Measurements from ENCODE around the gene ANKK1.

Gene ANKK1

DNA sequence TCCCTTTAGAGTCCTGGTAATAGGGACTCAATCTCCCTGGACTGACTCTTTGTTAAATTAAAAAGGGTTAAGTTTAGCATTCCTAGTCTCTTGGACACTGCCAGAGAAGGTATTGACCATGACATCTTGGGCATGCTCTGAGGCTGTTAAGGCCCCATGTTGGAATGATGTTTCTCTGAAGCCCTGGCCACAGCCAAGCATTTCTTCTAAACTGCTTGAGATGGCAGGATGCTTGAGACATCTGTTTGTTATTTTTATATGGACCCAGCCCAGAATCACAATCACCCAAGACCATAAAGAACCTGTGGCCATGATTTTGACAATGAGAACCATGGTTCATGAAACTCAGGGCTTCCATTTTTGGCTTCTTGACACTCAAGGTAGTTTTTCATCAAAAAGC lies 5.5 kb upstream of the ANKK1 start:
- DNase-seq, result no peak

DNA sequence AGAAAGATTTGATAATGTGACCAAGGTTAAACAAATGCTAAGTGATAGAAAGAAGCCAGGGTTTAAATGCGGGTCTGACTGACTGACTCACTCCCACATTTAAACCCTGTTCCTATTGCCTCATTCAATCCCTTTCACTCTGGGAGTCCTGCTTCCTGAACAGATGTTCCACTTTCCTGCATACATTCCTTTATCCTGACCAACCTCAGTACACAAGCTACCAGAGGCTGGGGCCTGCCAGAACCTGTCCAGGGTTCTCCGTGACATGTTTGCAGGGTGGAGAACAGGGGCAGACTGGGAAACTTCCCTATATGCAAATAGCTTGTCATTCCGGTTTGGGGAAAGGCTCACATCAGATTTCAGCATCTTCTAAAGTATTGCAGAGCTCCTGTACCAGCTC lies 3.0 kb upstream of the ANKK1 start:
- no peak for DNase-seq

DNA sequence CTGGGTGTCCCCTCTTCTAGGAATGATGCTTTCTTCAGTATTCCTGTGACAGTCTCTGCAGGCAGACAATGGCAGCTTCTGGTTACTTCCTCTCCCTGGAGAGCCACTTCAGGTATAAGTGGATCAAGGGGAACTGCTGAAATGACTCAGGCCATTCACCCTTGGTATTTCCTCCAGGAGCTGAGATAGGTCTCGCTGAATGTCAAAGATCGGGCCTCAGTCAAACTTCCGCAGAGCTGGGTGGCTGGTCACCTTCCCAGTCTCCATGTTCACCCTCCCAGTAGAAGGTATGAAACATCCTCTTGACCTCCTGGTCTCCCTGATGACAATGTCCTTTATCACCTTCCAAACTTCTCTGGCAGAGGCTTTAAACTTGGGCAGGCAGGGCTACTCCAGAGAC lies 1.8 kb upstream of the ANKK1 start:
- no peak for DNase-seq

DNA sequence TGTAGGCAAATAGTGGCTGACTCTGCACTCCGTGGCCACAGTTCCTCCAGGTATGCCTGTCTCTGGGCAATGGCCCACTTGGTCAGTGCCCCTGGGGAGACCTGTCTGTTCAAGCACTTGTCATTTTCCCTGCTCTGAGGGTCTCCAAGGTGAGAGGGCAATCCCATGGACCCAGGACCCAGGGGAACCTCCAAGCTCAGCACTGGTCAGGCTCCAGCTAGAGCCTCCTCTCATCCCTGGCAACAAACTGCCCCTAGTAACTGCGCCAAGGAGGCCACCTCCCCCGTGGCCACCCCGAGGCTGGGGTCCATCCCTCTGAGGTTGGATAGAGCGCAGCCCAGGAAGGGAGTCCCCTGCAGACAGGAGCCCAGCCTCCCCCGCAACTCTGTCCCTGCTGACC lies 713 bp upstream of the ANKK1 start:
- no peak for DNase-seq

DNA sequence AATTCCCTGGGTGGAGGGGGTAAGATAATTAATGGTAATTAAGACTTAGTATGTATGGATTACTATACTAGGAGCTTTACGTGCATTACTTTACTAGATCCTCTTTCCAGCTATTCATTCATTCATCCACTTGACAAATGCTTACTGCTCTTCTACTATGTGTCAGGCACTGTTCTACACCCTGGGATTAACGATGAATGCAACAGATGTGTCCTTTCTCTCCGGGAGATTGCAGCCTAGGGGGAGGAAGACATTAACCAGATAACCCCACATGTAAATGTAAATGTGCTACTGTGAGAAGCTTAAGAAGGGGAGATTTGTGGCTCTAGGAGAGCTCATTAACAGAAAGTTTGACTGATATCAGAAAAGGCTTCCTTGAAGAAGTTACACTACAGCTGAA lies 1.7 kb downstream of the ANKK1 start:
- no peak for DNase-seq

DNA sequence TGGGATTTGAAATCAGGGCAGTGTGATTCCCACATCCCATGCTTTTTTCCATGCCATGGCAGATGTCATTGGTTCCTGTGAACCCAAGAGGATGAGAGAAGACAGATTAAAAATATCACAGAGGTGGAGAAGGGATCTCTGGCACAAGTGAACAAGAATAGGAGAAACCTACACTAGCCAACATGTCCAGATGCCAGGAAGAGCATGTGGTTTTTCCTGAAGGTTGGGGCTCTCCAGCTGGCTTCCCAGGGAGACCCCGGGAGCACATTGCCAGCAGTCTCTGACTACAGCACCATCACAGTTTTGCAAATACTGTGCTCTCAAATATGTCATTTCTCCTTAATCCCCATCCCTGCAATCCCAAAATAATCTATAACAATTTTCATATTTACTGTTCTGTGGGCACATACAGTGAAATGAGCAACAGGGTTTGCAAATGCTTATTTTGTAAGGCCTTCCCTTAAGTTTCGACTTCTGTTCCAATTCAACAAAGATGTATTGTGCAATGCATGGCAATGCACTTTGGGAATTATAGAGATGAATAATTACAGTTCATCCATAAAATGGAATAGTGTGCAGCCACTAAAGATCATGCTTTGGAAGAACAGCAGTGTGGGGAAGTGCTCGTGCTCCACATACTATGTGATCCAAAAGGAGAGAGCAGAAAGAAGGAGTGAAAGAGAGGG lies 4.8 kb downstream of the ANKK1 start:
- no peak for DNase-seq

DNA sequence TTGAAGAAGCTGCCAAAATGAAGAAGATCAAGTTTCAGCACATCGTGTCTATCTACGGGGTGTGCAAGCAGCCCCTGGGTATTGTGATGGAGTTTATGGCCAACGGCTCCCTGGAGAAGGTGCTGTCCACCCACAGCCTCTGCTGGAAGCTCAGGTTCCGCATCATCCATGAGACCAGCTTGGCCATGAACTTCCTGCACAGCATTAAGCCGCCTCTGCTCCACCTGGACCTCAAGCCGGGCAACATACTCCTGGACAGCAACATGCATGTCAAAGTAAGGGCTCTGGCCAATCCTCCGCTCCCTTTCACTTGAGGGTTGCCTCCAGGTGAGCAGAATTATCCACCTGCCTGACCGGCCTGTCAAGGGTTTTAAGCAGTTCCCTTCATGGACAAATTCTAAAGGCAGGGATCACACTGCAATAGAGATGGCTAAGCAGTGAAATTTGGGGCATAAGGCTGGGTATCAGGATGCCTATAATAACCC lies 6.0 kb downstream of the ANKK1 start:
- no peak for DNase-seq

DNA sequence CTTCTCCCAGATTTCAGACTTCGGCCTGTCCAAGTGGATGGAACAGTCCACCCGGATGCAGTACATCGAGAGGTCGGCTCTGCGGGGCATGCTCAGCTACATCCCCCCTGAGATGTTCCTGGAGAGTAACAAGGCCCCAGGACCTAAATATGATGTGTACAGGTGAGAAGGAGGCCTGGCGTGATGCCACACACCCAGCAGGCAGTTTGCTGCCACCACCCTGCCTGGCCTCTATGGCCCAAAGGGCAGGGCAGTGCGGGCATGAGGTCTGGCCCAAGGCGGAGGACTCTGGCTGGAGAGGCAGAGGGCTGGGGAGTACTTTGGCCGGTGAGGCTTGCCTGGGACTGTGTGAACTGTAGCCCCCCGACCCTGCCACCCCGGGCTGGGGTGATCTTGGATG lies 7.3 kb downstream of the ANKK1 start:
- DNase-seq, result no peak

DNA sequence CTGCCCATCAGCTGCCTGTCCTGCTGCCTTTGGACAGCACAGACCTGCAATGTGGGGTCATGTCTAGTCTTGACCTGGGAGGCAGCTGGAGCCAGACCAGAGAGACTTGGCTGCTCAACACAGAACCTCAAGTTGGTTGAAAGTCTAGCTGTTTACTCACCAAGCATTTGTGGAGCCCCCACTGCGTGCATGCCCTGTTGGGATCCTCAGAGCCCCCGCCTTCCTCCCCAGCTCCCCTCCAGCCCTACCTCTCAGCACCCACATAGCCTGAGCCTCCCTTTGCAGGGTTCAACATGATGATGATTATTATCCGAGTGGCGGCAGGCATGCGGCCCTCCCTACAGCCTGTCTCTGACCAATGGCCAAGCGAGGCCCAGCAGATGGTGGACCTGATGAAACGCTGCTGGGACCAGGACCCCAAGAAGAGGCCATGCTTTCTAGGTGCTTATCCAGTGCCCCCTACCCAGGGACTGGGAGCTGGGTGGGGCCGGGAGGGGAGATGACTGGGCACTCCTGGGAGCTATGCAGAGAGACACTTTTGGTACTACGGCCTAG lies 8.3 kb downstream of the ANKK1 start:
- DNase-seq, result no peak

DNA sequence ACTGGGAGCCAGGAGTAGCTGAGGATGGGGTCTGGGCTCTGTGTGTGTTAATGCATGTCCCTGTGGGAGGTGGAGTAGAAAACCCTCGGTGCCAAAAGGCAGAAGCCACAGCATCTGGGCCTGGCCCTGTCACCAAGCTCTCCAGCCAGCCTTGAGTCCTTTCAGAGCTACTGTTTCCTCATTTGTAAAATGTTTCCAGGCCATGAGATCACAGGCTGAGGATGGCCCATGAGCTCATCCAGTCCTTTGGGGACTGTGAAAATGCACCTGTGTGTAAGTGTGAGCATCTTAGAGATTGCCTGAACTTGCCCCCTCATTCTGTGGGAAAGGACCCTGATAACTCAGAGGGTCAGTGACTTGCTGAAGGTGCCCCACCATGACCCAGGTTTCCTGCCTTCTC lies 9.1 kb downstream of the ANKK1 start:
- no peak for DNase-seq

DNA sequence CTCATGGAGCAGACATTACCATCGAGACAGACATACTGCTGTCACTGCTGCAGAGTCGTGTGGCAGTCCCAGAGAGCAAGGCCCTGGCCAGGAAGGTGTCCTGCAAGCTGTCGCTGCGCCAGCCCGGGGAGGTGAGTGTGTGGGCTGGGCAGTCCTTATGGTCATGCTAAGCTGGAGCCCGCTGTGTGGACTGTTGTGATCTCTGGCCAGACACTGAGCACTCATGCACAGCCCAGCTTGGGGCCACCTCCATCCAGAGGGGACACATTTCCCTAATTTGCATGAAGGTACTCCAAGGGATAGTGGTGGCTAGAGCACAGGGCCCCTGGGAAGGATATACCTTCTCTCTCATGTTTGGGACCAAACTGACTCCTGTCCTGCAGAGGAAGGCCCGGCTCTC lies 9.6 kb downstream of the ANKK1 start:
- DNase-seq, result no peak

DNA sequence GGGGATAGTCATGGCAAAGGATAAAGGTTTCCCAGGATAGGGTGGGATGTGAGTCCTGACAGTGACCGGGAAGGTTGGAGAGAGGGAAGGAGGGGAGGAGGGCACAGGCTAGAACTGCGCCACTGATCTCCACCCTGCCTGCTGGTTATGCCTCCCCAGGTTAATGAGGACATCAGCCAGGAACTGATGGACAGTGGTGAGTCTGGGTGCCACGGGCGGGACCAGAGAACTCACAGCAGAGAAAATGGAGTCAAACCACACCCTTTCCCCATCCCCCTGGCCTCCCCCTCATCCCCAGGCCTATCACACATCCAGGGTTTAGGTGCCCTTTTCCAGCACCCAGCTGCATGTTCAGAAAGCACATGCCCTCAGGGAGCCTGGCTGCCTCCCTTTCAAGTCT lies 10.2 kb downstream of the ANKK1 start:
- DNase-seq, result no peak

DNA sequence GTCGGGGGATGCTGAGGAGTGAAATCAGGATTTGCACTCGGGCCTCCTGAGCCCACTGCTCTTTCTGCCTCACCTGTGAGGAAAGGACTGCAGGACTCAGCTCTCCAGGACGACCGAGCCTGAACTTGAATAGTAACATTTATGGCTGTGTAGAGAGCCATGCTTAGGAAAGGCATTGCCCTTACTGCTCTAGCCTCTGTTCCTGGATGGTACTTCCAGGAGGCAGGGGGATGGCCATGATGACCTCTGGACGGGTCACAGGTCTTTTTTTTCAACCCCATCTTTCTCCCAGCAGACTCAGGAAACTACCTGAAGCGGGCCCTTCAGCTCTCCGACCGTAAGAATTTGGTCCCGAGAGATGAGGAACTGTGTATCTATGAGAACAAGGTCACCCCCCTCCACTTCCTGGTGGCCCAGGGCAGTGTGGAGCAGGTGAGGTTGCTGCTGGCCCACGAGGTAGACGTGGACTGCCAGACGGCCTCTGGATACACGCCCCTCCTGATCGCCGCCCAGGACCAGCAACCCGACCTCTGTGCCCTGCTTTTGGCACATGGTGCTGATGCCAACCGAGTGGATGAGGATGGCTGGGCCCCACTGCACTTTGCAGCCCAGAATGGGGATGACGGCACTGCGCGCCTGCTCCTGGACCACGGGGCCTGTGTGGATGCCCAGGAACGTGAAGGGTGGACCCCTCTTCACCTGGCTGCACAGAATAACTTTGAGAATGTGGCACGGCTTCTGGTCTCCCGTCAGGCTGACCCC lies 11.3 kb downstream of the ANKK1 start:
- DNase-seq, result no peak

DNA sequence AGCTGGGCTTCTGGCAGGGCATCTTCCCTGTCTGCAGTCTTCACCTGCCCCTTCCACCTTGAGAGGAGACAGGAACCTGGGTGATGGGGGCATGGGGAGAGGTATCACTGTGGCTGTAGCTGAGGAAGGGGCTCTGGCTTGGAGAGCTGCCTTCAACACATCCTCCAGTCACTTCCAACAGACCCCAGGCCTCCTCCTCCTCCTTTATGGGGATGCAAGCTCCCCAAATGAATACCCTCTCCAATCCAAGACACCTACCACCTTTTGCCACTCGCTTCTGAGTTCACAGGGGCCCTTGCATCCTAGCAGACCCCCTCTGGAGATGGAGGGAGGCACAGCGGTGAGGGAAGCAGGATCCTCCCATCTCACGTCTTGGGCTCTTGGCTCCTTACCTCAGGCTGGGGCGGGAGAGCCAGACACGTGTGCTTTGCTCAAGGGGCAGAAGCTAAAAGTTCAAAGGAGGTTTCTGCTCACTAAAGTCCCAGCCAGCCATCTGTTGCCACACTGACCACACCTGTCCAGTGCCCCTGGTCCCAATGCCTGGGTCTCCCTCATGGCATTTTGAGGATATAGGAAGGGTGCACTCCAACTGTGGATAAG lies 13.2 kb downstream of the ANKK1 start:
- no peak for DNase-seq

DNA sequence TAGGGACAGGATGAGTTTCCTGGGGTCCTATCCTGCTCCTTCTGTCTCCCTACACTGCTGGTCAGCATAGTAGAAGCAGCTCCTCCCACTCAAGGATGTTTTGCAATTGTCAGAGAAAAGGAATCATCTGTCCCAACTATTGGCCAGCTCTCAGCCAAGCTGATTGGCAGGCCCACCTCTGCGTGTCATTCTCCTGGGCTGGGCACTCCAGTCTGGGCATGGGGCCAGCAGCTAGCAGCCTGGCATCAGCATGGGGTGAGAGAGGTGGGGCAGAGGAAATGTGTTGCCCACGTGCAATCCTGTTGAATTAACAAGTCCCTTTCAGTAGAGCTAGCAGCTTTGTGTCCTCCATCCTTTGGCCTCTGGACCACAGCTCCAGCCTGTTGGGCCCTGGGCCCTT lies 14.1 kb downstream of the ANKK1 start:
- no peak for DNase-seq

DNA sequence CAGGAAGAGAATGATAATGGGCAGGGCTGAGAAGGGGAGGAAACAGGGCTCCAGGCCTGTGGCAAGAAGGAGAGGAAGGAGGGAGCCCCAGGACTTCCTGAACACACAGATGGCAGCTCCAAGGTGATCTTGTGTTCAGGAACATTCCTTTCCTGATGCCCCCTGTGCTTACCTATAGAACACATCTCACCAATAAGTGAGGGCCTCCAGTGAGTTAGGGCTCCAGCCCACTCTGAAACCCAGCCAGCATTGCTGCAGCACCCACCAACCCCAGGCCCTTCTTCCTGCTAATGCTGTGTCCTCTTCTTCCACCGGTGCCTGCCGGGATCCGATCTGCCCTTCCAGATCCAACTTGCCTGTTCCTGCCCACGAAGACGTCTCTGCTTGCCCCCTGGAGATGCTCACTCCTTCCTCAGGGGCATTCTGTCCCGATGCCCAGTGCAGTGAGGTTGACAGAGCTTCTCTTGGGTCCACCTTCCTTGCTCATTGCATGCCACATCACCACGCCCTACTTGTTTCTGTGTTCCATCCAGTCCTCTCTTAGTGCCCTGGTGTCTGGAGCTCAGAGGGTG lies 17.4 kb downstream of the ANKK1 start:
- DNase-seq, result no peak

DNA sequence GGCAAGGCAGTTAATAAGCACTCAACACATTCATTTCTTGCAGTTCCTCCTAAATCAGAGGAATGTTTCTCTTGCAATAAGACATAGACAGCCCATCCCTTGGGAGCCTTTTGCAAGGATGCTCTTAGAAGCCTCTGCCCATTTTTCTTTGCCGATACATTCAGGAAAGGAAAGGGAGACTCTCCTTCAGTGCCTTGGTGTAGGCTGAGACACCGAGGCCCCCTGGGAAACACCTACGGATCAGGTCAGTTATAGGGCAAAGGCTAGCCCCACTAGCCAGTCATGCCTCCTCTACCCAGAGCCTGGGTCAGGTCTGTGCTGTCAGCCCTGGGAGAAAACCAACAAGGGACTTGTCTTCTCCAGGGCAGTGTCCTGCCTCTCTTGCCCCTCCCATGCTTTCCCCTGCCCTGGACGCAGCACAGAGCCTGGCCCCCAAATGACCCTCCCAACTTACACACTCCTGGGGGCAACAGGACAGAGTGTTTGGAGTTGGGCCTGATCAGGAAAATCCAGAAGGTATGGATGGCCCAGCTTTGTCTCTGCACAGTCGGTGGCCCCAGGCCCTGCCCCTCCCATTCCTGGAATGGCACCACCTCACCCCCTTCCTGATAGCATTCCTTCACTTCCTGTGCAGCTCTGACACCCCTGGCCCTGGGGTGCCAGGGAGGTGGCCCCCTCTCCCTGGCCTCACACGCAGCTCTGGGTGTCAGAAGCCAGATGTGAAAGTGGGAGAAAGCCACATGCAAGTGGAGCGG lies 18.3 kb downstream of the ANKK1 start:
- no peak for DNase-seq

DNA sequence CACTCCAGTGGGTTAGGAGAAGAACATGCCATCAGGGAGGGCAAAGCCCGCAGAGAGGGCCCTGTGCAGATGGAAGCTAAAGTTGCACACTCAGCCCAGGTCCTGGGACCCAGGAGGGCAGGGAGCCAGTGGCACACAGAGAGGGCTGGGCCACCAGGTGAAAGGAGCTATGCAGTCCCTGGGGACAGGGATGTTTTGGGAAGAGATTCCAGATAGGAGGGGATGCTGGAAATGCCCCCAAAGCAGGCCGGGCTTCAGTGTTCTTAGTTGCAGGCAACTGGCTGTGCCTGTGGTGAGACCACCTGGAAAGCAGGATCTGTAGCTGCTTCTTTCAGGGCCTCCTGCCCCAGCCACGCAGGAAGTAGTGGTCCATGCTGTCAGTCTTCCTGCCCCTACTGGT lies 19.6 kb downstream of the ANKK1 start:
- DNase-seq, result no peak

DNA sequence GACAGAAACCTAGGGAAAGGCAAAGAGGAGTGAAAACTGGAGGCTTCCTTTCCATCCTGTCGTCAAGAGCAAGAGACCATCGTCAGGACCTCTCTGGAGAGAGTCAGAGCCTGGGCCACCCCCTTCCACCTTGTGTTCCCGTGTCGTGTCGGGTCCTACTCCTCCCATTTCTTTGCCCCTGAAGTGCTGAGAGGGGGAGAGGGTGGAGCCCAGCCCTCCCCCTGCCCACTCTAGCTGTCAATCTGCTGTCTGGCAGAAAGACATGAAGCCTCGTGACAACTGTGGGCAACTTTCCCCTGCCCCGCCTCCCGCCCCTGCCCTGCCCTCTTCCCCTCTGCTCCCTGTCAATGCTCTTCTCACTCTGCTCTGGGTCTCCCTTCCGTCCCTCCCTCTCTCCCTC lies 20.6 kb downstream of the ANKK1 start:
- no peak for DNase-seq

DNA sequence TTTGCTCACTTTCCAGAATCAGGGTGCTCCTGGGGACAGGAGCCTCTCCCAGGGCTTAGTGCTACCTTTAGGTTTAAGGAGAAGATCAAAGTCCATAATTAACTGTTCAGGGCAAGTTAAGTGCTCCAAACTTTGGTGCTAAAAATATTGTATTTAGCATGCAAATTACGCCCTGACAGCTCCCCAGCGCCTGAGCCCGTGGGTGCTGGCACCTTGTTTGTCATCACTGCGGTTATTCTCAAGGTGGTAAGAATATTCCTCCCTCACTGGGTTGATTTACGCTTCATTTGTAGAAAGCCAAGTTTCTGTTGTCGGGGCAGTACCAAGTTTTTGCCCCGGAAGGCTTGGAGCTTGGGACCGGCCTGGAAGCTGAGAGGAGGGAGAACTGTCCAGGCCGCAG lies 21.3 kb downstream of the ANKK1 start:
- no peak for DNase-seq

DNA sequence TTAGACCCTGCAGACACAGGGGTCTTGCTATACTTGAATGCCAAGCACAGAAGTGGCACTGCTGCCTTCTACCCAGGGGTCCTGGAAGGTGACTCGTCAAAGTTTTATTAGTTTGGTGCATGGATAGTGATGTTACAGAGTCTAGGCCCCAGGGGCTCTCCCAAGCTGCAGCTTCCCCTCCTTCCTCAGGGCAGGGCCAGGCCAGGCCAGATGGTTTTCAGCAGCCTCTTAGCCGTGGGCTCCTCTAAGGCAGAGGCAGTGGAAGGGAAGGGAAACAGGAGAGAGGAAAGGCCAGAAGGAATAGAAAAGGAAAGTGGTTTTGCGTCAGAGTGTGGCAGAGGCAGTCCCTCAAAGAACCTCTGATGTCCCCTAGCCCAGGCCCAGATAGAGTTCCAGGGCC lies 21.9 kb downstream of the ANKK1 start:
- no peak for DNase-seq

DNA sequence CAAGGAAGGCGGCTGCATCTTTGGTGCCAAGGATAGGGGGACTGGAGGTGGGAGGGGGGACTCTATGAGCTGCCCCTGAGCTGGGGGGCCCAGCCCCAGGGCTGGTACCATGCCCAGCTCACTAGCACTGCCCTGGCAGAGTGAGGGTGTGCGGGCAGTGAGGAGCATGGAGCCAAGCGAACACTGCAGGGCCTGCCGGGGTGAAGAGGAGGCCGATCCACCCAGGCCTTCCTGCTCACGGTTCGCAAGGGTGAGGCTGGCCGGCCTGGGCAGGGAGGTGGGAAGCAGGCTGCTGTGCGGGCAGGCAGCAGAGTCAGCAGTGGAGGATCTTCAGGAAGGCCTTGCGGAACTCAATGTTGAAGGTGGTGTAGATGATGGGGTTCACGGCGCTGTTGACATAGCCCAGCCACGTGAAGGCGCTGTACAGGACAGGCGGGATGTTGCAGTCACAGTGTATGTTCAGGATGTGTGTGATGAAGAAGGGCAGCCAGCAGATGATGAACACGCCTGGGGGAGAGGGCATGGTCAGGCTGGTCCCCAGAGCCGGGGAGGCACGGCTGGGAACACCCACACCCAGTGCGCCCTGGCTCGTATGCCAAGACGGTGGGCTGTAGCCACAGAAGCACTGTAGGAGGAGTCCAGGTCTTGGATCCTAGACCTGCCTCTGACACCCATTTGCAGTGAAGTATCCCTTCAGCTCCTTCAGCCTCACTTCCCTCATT lies 23.0 kb downstream of the ANKK1 start:
- no peak for DNase-seq

Measured in T1000 (cell line).